Endothelial cell of umbilical vein (primary cell): ENCODE results near the gene STX16. TPM values are rescaled to one million over a fixed set of nuclear protein-coding genes. Genes with fewer than 3 reads are reported as not detected.

Source experiments
- BruUV-seq: library from RNA; stranded (reverse); fragments of 400-500 nt; replicated peaks from 2 replicates; lab custom pipeline; 2021; lab: Mats Ljungman, UMichigan
- CTCF ChIA-PET: fragments of 300-600, 350-600 bp; sonication (Branson Sonifier 250); formaldehyde crosslinking; loops from one replicate; lab custom pipeline; 2021; ENCODE audit warnings: antibody characterized with exemption, inconsistent platforms; lab: Charles Lee
- POLR2A ChIA-PET: fragments of 300-600, 350-600 bp; sonication (Branson Sonifier 250); formaldehyde crosslinking; loops from one replicate; lab custom pipeline; 2021; ENCODE audit warnings: antibody characterized with exemption, inconsistent platforms; lab: Charles Lee
- DNase-seq: peaks from one replicate; pipeline ENCODE4 v3.0.0-alpha.2; 2011; ENCODE audit warnings: low read depth, low spot score
- FAIRE-seq: peaks from 2 replicates; lab custom pipeline; 2011; peaks lifted over from hg19 to GRCh38; lab: Jason Lieb, UNC
- H2AFZ ChIP-seq: 2 replicates; pipeline ENCODE4 v1.6.0; 2012; ENCODE audit warnings: low read depth, low read length, control low read depth, inconsistent platforms
- H3K27ac ChIP-seq: 2 replicates; pipeline ENCODE4 v1.5.1; 2011; ENCODE audit warnings: low read depth, mild to moderate bottlenecking, control low read depth, low read length, moderate library complexity; ENCODE audit not compliant: insufficient read depth
- H3K27me3 ChIP-seq, 2 experiments: 2 replicates each; pipeline versions ENCODE4 v1.6.0 to v1.6.1; 2011; ENCODE audit warnings: low read length in 2 of 2, mixed read lengths in 1 of 2; ENCODE audit not compliant: control insufficient read depth in 2 of 2, insufficient read depth in 2 of 2
- H3K36me3 ChIP-seq, 2 experiments: 2 replicates in 1 of 2; 3 replicates in 1 of 2; pipeline ENCODE4 v1.5.1; 2011; ENCODE audit warnings: low read length in 2 of 2, mild to moderate bottlenecking in 1 of 2, moderate library complexity in 1 of 2; ENCODE audit not compliant: control insufficient read depth in 2 of 2, insufficient read depth in 2 of 2; ENCODE audit errors: extremely low read depth in 1 of 2
- H3K4me1 ChIP-seq: 3 replicates; pipeline ENCODE4 v1.5.1; 2011; ENCODE audit warnings: mild to moderate bottlenecking, low read length; ENCODE audit not compliant: control insufficient read depth, insufficient read depth; ENCODE audit errors: extremely low read depth
- H3K4me2 ChIP-seq: 2 replicates; pipeline ENCODE4 v1.6.1; 2011; ENCODE audit warnings: low read length, control low read depth, mixed read lengths; ENCODE audit not compliant: insufficient read depth
- H3K4me3 ChIP-seq, 3 experiments: fragments of 200-600 bp in 1 of 3; sonication (generic), shearing (Covaris generic) in 1 of 3; replicated peaks in 1 of 3; 2 replicates each; pipeline ENCODE4 v1.5.1; 2011 to 2016; ENCODE audit warnings: control low read depth in 3 of 3, low read length in 3 of 3, mild to moderate bottlenecking in 2 of 3, inconsistent platforms in 1 of 3, low read depth in 1 of 3, moderate library complexity in 1 of 3; ENCODE audit not compliant: insufficient read depth in 1 of 3
- H3K79me2 ChIP-seq: 2 replicates; pipeline ENCODE4 v1.6.0; 2012; ENCODE audit warnings: low read length, inconsistent platforms; ENCODE audit not compliant: control insufficient read depth, insufficient read depth
- H3K9ac ChIP-seq: replicated peaks from 2 replicates; pipeline ENCODE3; 2011; ENCODE audit warnings: low read length, control low read depth; ENCODE audit not compliant: insufficient read depth; ENCODE audit errors: extremely low read depth
- H3K9me1 ChIP-seq: replicated peaks from 3 replicates; pipeline ENCODE4 v1.6.0; 2011; ENCODE audit warnings: mild to moderate bottlenecking, low read length; ENCODE audit not compliant: control insufficient read depth, insufficient read depth; ENCODE audit errors: extremely low read depth
- H3K9me3 ChIP-seq: replicated peaks from 2 replicates; pipeline ENCODE4 v1.5.1; 2012; ENCODE audit warnings: low read length, inconsistent platforms; ENCODE audit not compliant: control insufficient read depth, insufficient read depth
- H4K20me1 ChIP-seq: replicated peaks from 2 replicates; pipeline ENCODE3; 2011; ENCODE audit warnings: mild to moderate bottlenecking, low read length; ENCODE audit not compliant: control insufficient read depth, insufficient read depth; ENCODE audit errors: extremely low read depth
- CTCF ChIP-seq, 2 donors: IDR thresholded peaks; 1 replicate in 1 of 2; 2 replicates in 1 of 2; pipeline ENCODE4 v1.5.1; 2011; ENCODE audit warnings: low read length in 2 of 2, mild to moderate bottlenecking in 2 of 2, moderate library complexity in 2 of 2, control low read depth in 1 of 2, inconsistent platforms in 1 of 2, low read depth in 1 of 2; ENCODE audit not compliant: insufficient read depth in 1 of 2; ENCODE audit errors: extremely low read depth in 1 of 2
- EZH2 ChIP-seq: IDR thresholded peaks from 2 replicates; pipeline ENCODE4 v1.6.1; 2012; ENCODE audit warnings: borderline replicate concordance, low read depth, mild to moderate bottlenecking, moderate library complexity, low read length, inconsistent platforms; ENCODE audit not compliant: severe bottlenecking
- FOS ChIP-seq: IDR thresholded peaks from 2 replicates; pipeline ENCODE4 v1.6.1; 2011; ENCODE audit warnings: mild to moderate bottlenecking, low read length, moderate library complexity, borderline replicate concordance; ENCODE audit not compliant: insufficient read depth
- GATA2 ChIP-seq: IDR thresholded peaks from 2 replicates; pipeline ENCODE4 v1.7.0; 2011; ENCODE audit warnings: low read depth, mild to moderate bottlenecking, moderate library complexity, mixed read lengths, low read length; ENCODE audit not compliant: insufficient read length, insufficient read depth
- JUN ChIP-seq: IDR thresholded peaks from 2 replicates; pipeline ENCODE4 v1.6.1; 2011; ENCODE audit warnings: borderline replicate concordance, low read depth; ENCODE audit not compliant: insufficient read length, insufficient read depth
- MAX ChIP-seq: IDR thresholded peaks from 2 replicates; pipeline ENCODE4 v1.6.1; 2011; ENCODE audit not compliant: insufficient read depth, insufficient read length
- MYC ChIP-seq: IDR thresholded peaks from one replicate; pipeline ENCODE4 v1.6.1; 2011; ENCODE audit warnings: mild to moderate bottlenecking, low read depth, low read length
- POLR2A ChIP-seq: IDR thresholded peaks from 2 replicates; pipeline ENCODE4 v1.6.1; 2012; ENCODE audit warnings: low read depth, mild to moderate bottlenecking, control low read depth, low read length
- POLR2AphosphoS5 ChIP-seq: IDR thresholded peaks from 2 replicates; pipeline ENCODE4 v1.6.1; 2012; ENCODE audit warnings: low read depth, mild to moderate bottlenecking, control low read depth, low read length, moderate library complexity; ENCODE audit not compliant: insufficient read depth
- dilution Hi-C: fragments of 300-500 bp; cut with MboI; formaldehyde crosslinking; loops from one replicate; pipeline ENCODE4 v1.15.0; 2019; ENCODE audit warnings: low sequenced_read_pairs; ENCODE audit not compliant: extremely low pct_ligation_motif_present
- intact Hi-C: fragments of 100-400 bp; cut with micrococcal nuclease; formaldehyde crosslinking; loops from one replicate; pipeline ENCODE4 v1.10.0; 2022
- polyA plus RNA-seq, 4 experiments: library from polyadenylated mRNA; depleted of rRNA in 3 of 4; stranded (reverse) in 3 of 4; unstranded in 1 of 4; fragments of >200 nt; gene quantifications; 2 replicates each; pipeline versions ENCODE4 v1.2.1 to v1.2.3, GENCODE V29; 2011 to 2012; ENCODE audit warnings: missing spikeins in 1 of 4
- total RNA-seq: library from RNA; stranded (reverse); gene quantifications from 2 replicates; pipeline ENCODE4 v1.2.3, GENCODE V29; 2021

The STX16 gene
- total and polyA plus RNA-seq, 2 donors (not counting 3 experiments of a cell fraction or from before 2014, with no cell fraction given) = 43.1 to 63.5 TPM

- intact Hi-C loops (no loop called here), dilution Hi-C loops (no loop called here)
- Histone ChIP-seq H2AFZ (no peak overlapping the region), H3K9me1 (no peaks in the 10 kb centered on the region), H3K27me3 (peaks cover 8 to 10% of the 10 kb centered on the region in 2 experiments), H3K9me3 (no peaks in the 10 kb centered on the region), H3K27ac (no peak overlapping the region), H3K79me2 (no peaks in the 10 kb centered on the region), H3K4me1 (peaks cover 3% of the 10 kb centered on the region), H3K4me3 (no peak overlapping the region), H4K20me1 (no peaks in the 10 kb centered on the region), H3K36me3 (no peaks in the 10 kb centered on the region), H3K9ac (no peak overlapping the region), H3K4me2 (no peak overlapping the region)
- POLR2A ChIA-PET = no interaction called here
- CTCF ChIA-PET = interaction anchor here (0.7 to 1.5 kb wide), 6 partner anchors 8 to 158 kb away, joined by 3 to 9 read pairs (median 4); partner anchors contain the start of gene STX16
- TF ChIP-seq MYC (no peak), CTCF (IDR thresholded peaks at IDR 0.05; ENCODE audit: extremely low read depth in 1 of 2, insufficient read depth in 1 of 2, low read depth in 1 of 2, low read length in 2 of 2) (no peak), JUN (no peak), POLR2AphosphoS5 (no peak), FOS (no peak), GATA2 (no peak), POLR2A (no peak), EZH2 (no peak), MAX (no peak)
- no TSS peak for BruUV-seq
- FAIRE-seq (no peak), DNase-seq (no peak)
Observed at GRCh38 chr20:58639182-58640146, 11.6 kb upstream of the STX16 start.
